Endothelial cell of umbilical vein (primary cell): ENCODE data around the gene TECPR2. TPM values are rescaled to one million over a fixed set of nuclear protein-coding genes. Genes with fewer than 3 reads are reported as not detected.

Source experiments
- BruUV-seq: library from RNA; stranded (reverse); fragments of 400-500 nt; replicated peaks from 2 replicates; lab custom pipeline; 2021; lab: Mats Ljungman, UMichigan
- CTCF ChIA-PET: fragments of 300-600, 350-600 bp; sonication (Branson Sonifier 250); formaldehyde crosslinking; loops from one replicate; lab custom pipeline; 2021; ENCODE audit warnings: antibody characterized with exemption, inconsistent platforms; lab: Charles Lee
- POLR2A ChIA-PET: fragments of 300-600, 350-600 bp; sonication (Branson Sonifier 250); formaldehyde crosslinking; loops from one replicate; lab custom pipeline; 2021; ENCODE audit warnings: antibody characterized with exemption, inconsistent platforms; lab: Charles Lee
- DNase-seq: peaks from one replicate; pipeline ENCODE4 v3.0.0-alpha.2; 2011; ENCODE audit warnings: low read depth, low spot score
- FAIRE-seq: peaks from 2 replicates; lab custom pipeline; 2011; peaks lifted over from hg19 to GRCh38; lab: Jason Lieb, UNC
- H2AFZ ChIP-seq: 2 replicates; pipeline ENCODE4 v1.6.0; 2012; ENCODE audit warnings: low read depth, low read length, control low read depth, inconsistent platforms
- H3K27ac ChIP-seq: 2 replicates; pipeline ENCODE4 v1.5.1; 2011; ENCODE audit warnings: low read depth, mild to moderate bottlenecking, control low read depth, low read length, moderate library complexity; ENCODE audit not compliant: insufficient read depth
- H3K27me3 ChIP-seq, 2 experiments: 2 replicates each; pipeline versions ENCODE4 v1.6.0 to v1.6.1; 2011; ENCODE audit warnings: low read length in 2 of 2, mixed read lengths in 1 of 2; ENCODE audit not compliant: control insufficient read depth in 2 of 2, insufficient read depth in 2 of 2
- H3K36me3 ChIP-seq, 2 experiments: 2 replicates in 1 of 2; 3 replicates in 1 of 2; pipeline ENCODE4 v1.5.1; 2011; ENCODE audit warnings: low read length in 2 of 2, mild to moderate bottlenecking in 1 of 2, moderate library complexity in 1 of 2; ENCODE audit not compliant: control insufficient read depth in 2 of 2, insufficient read depth in 2 of 2; ENCODE audit errors: extremely low read depth in 1 of 2
- H3K4me1 ChIP-seq: 3 replicates; pipeline ENCODE4 v1.5.1; 2011; ENCODE audit warnings: mild to moderate bottlenecking, low read length; ENCODE audit not compliant: control insufficient read depth, insufficient read depth; ENCODE audit errors: extremely low read depth
- H3K4me2 ChIP-seq: 2 replicates; pipeline ENCODE4 v1.6.1; 2011; ENCODE audit warnings: low read length, control low read depth, mixed read lengths; ENCODE audit not compliant: insufficient read depth
- H3K4me3 ChIP-seq, 3 experiments: fragments of 200-600 bp in 1 of 3; sonication (generic), shearing (Covaris generic) in 1 of 3; replicated peaks in 1 of 3; 2 replicates each; pipeline ENCODE4 v1.5.1; 2011 to 2016; ENCODE audit warnings: control low read depth in 3 of 3, low read length in 3 of 3, mild to moderate bottlenecking in 2 of 3, inconsistent platforms in 1 of 3, low read depth in 1 of 3, moderate library complexity in 1 of 3; ENCODE audit not compliant: insufficient read depth in 1 of 3
- H3K79me2 ChIP-seq: 2 replicates; pipeline ENCODE4 v1.6.0; 2012; ENCODE audit warnings: low read length, inconsistent platforms; ENCODE audit not compliant: control insufficient read depth, insufficient read depth
- H3K9ac ChIP-seq: replicated peaks from 2 replicates; pipeline ENCODE3; 2011; ENCODE audit warnings: low read length, control low read depth; ENCODE audit not compliant: insufficient read depth; ENCODE audit errors: extremely low read depth
- H3K9me1 ChIP-seq: replicated peaks from 3 replicates; pipeline ENCODE4 v1.6.0; 2011; ENCODE audit warnings: mild to moderate bottlenecking, low read length; ENCODE audit not compliant: control insufficient read depth, insufficient read depth; ENCODE audit errors: extremely low read depth
- H3K9me3 ChIP-seq: replicated peaks from 2 replicates; pipeline ENCODE4 v1.5.1; 2012; ENCODE audit warnings: low read length, inconsistent platforms; ENCODE audit not compliant: control insufficient read depth, insufficient read depth
- H4K20me1 ChIP-seq: replicated peaks from 2 replicates; pipeline ENCODE3; 2011; ENCODE audit warnings: mild to moderate bottlenecking, low read length; ENCODE audit not compliant: control insufficient read depth, insufficient read depth; ENCODE audit errors: extremely low read depth
- CTCF ChIP-seq, 2 donors: IDR thresholded peaks; 1 replicate in 1 of 2; 2 replicates in 1 of 2; pipeline ENCODE4 v1.5.1; 2011; ENCODE audit warnings: low read length in 2 of 2, mild to moderate bottlenecking in 2 of 2, moderate library complexity in 2 of 2, control low read depth in 1 of 2, inconsistent platforms in 1 of 2, low read depth in 1 of 2; ENCODE audit not compliant: insufficient read depth in 1 of 2; ENCODE audit errors: extremely low read depth in 1 of 2
- GATA2 ChIP-seq: IDR thresholded peaks from 2 replicates; pipeline ENCODE4 v1.7.0; 2011; ENCODE audit warnings: low read depth, mild to moderate bottlenecking, moderate library complexity, mixed read lengths, low read length; ENCODE audit not compliant: insufficient read length, insufficient read depth
- MAX ChIP-seq: IDR thresholded peaks from 2 replicates; pipeline ENCODE4 v1.6.1; 2011; ENCODE audit not compliant: insufficient read depth, insufficient read length
- MYC ChIP-seq: IDR thresholded peaks from one replicate; pipeline ENCODE4 v1.6.1; 2011; ENCODE audit warnings: mild to moderate bottlenecking, low read depth, low read length
- dilution Hi-C: fragments of 300-500 bp; cut with MboI; formaldehyde crosslinking; loops from one replicate; pipeline ENCODE4 v1.15.0; 2019; ENCODE audit warnings: low sequenced_read_pairs; ENCODE audit not compliant: extremely low pct_ligation_motif_present
- intact Hi-C: fragments of 100-400 bp; cut with micrococcal nuclease; formaldehyde crosslinking; loops from one replicate; pipeline ENCODE4 v1.10.0; 2022
- polyA plus RNA-seq, 4 experiments: library from polyadenylated mRNA; depleted of rRNA in 3 of 4; stranded (reverse) in 3 of 4; unstranded in 1 of 4; fragments of >200 nt; gene quantifications; 2 replicates each; pipeline versions ENCODE4 v1.2.1 to v1.2.3, GENCODE V29; 2011 to 2012; ENCODE audit warnings: missing spikeins in 1 of 4
- total RNA-seq: library from RNA; stranded (reverse); gene quantifications from 2 replicates; pipeline ENCODE4 v1.2.3, GENCODE V29; 2021

The TECPR2 gene
- total and polyA plus RNA-seq, 2 donors (not counting 3 experiments of a cell fraction or from before 2014, with no cell fraction given), result 8.9 to 21.5 TPM

GRCh38 chr14:102314242-102315011, 48.3 kb upstream of the TECPR2 start:
- Histone ChIP-seq H3K4me2 (peak overlapping the region; percentile 68), H3K36me3 (no peaks in the 10 kb centered on the region), H3K79me2 (no peaks in the 10 kb centered on the region), H3K9me3 (no peaks in the 10 kb centered on the region), H3K27me3 (no peaks in the 10 kb centered on the region), H3K4me1 (peaks cover 19% of the 10 kb centered on the region), H2AFZ (peak overlapping the region; percentile 94), H4K20me1 (no peaks in the 10 kb centered on the region), H3K9me1 (no peaks in the 10 kb centered on the region), H3K9ac (no peak overlapping the region), H3K4me3 (peak overlapping the region; percentile 10 to 53 (median 50)), H3K27ac (no peak overlapping the region)
- FAIRE-seq (peak; percentile 96), DNase-seq (peak; percentile 82)
- ChIA-PET CTCF (interaction anchor here (0.6 to 2.8 kb wide), 37 partner anchors 10 to 607 kb away, joined by 3 to 32 read pairs (median 4); partner anchors contain the start of genes CINP, MOK, TECPR2 and WDR20), POLR2A (no interaction called here)
- dilution Hi-C loops, result no loop called here
- no TSS peak for BruUV-seq
- TF ChIP-seq MYC (peak; percentile 92), CTCF (IDR thresholded peaks at IDR 0.05; ENCODE audit: extremely low read depth in 1 of 2, insufficient read depth in 1 of 2, low read depth in 1 of 2, low read length in 2 of 2) (peak; percentile 99), MAX (peak; percentile 78), GATA2 (no peak)
- intact Hi-C loops, result loop anchor here (1.0 to 10.0 kb wide), 9 partner anchors 9 to 607 kb away; partner anchors contain the start of genes CINP, HSP90AA1, MOK and PPP2R5C
